Stimulated activated naive CD8-positive, alpha-beta T cell treated with anti-CD3 and anti-CD28 coated beads, Interleukin-15, Interleukin-2, amounts not matched to agents 100 ng/mL and 50 ng/mL, for 24 hours (primary cell): ENCODE results near the gene MRPL54.
"Not testable (repeated sequence)": the region's sequence is repeated elsewhere in the genome, so short reads cannot be mapped to it uniquely, and the experiment has no call there.

Experiments used
- H3K27ac Mint-ChIP-seq: one replicate; pipeline ENCODE4 v1.8.0; 2021; ENCODE audit warnings: mild to moderate bottlenecking, mixed read lengths
- H3K27me3 Mint-ChIP-seq: one replicate; pipeline ENCODE4 v1.8.0; 2021; ENCODE audit warnings: mixed read lengths
- H3K36me3 Mint-ChIP-seq: one replicate; pipeline ENCODE4 v1.8.0; 2021; ENCODE audit warnings: low read depth, mixed read lengths
- H3K4me1 Mint-ChIP-seq: one replicate; pipeline ENCODE4 v1.8.0; 2021; ENCODE audit warnings: low read depth, mixed read lengths
- H3K4me3 Mint-ChIP-seq: one replicate; pipeline ENCODE4 v1.8.0; 2021; ENCODE audit warnings: mild to moderate bottlenecking, mixed read lengths
- H3K9me3 Mint-ChIP-seq: one replicate; pipeline ENCODE4 v1.8.0; 2021; ENCODE audit warnings: mixed read lengths

The MRPL54 gene

DNA sequence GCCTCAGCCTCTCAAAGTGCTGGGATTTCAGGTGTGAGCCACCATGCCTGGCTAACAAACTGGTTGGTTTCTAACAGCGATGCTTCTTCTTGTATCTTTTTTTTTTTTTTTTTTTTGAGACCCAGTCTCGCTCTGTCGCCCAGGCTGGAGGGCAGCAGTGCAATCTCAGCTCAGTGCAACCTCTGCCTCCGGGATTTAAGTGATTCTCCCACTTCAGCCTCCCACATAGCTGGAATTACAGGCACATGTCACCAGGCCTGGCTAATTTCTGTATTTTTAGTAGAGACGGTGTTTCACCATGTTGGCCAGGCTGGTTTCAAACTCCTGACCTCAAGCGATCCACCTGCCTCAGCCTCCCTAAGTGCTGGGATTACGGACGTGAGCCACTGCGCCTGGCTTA is 53.7 kb downstream of the MRPL54 start:
- not testable (repeated sequence) for H3K9me3 Mint-ChIP-seq, H3K36me3 Mint-ChIP-seq, H3K27me3 Mint-ChIP-seq, H3K4me3 Mint-ChIP-seq, H3K27ac Mint-ChIP-seq
- H3K4me1 Mint-ChIP-seq, result peaks cover 52% of the 10 kb centered on the region

DNA sequence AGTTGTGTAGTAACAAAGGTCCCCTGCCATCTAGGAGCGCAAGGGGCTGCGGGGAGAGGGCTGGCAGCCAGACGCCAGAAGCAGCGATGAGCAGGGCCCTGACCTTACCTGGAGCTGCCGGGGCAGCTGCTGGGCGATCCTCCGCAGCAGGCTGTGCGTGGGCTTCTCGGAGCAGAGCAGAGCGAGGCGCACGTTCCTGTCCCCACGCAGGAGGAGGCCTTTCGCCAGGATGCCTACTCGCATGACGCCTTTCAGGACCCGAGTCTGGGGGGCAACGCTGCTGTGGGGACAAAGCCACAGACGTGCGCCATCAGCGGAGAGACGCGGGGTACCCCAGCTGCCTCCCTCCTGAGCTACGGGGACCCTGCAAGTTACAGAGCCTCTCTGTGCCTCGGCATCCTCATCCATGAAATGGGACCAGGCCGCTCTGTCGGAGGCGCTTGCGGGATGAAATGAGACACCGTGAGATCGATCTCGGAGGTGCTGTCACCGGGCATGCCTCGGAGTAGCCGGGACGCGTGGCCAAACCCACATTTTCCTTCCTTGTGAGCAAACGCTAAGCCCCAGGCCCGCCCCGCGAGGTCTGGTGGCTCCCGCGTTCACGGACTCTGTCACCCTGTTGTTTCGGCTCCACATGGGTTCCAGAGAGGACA is 54.2 kb downstream of the MRPL54 start:
- Mint-ChIP-seq H3K27ac (no peak overlapping the region), H3K36me3 (no peaks in the 10 kb centered on the region), H3K4me1 (peaks cover 48% of the 10 kb centered on the region)

More for the DNA sequence above, 54.2 kb downstream of the MRPL54 start:
- no peak overlapping the region for H3K4me3 Mint-ChIP-seq
- H3K9me3 Mint-ChIP-seq, result no peaks in the 10 kb centered on the region
- no peaks in the 10 kb centered on the region for H3K27me3 Mint-ChIP-seq
